GM23338 (cell line): ENCODE results near the gene OR1M1. TPM values are rescaled to one million over a fixed set of nuclear protein-coding genes. Genes with fewer than 3 reads are reported as not detected.

Source experiments
- ATAC-seq: fragments of 200-7000 bp; cut with Tn5 transposase; 3 replicates; pipeline ENCODE4 v1.9.1; 2020
- DNase-seq: peaks from one replicate; pipeline ENCODE4 v3.0.0-alpha.2; 2015; ENCODE audit warnings: low spot score
- H2AFZ ChIP-seq: fragments of 200-600 bp; sonication (generic); 2 replicates; pipeline ENCODE4 v1.8.0; 2016; ENCODE audit warnings: antibody characterized with exemption, mild to moderate bottlenecking, moderate library complexity
- H3F3A ChIP-seq: fragments of 200-600 bp; sonication (generic); replicated peaks from 2 replicates; pipeline ENCODE4 v1.8.0; 2017; ENCODE audit warnings: antibody characterized with exemption, mixed run types, low read depth
- H3K27ac ChIP-seq: fragments of 200-600 bp; sonication (generic); 2 replicates; pipeline ENCODE4 v1.6.1; 2016; ENCODE audit warnings: low read depth
- H3K27me3 ChIP-seq: fragments of 200-600 bp; sonication (generic); 2 replicates; pipeline ENCODE4 v1.8.0; 2016; ENCODE audit warnings: mild to moderate bottlenecking, mixed run types, moderate library complexity; ENCODE audit not compliant: insufficient read depth
- H3K36me3 ChIP-seq: fragments of 200-600 bp; sonication (generic); 2 replicates; pipeline ENCODE4 v1.8.0; 2016; ENCODE audit warnings: mild to moderate bottlenecking; ENCODE audit not compliant: insufficient read depth
- H3K4me1 ChIP-seq: fragments of 200-600 bp; sonication (generic); 2 replicates; pipeline ENCODE4 v1.8.0; 2016; ENCODE audit warnings: mild to moderate bottlenecking, moderate library complexity; ENCODE audit not compliant: insufficient read depth
- H3K4me2 ChIP-seq: fragments of 200-600 bp; sonication (generic); 2 replicates; pipeline ENCODE4 v1.7.1; 2017; ENCODE audit warnings: mixed run types
- H3K4me3 ChIP-seq: fragments of 200-600 bp; sonication (generic); 2 replicates; pipeline ENCODE4 v1.6.1; 2016; ENCODE audit warnings: mixed run types
- H3K79me2 ChIP-seq: fragments of 200-600 bp; sonication (generic); replicated peaks from 2 replicates; pipeline ENCODE4 v1.8.0; 2017; ENCODE audit warnings: mild to moderate bottlenecking; ENCODE audit not compliant: insufficient read depth
- H3K9me2 ChIP-seq: fragments of 200-600 bp; sonication (generic); 2 replicates; pipeline ENCODE4 v1.8.0; 2017; ENCODE audit not compliant: insufficient read depth
- H4K20me1 ChIP-seq: fragments of 200-600 bp; sonication (generic); replicated peaks from 2 replicates; pipeline ENCODE4 v1.8.0; 2017; ENCODE audit warnings: mild to moderate bottlenecking; ENCODE audit not compliant: insufficient read depth
- H3K27ac Mint-ChIP-seq: 2 replicates; pipeline ENCODE4 v1.8.0; 2020; ENCODE audit warnings: inconsistent platforms, mild to moderate bottlenecking, moderate library complexity, mixed read lengths
- H3K27me3 Mint-ChIP-seq: 3 replicates; pipeline ENCODE4 v1.8.0; 2022; ENCODE audit warnings: low read depth, mild to moderate bottlenecking, moderate library complexity, mixed read lengths, inconsistent platforms; ENCODE audit not compliant: insufficient read depth, poor library complexity
- H3K36me3 Mint-ChIP-seq: 3 replicates; pipeline ENCODE4 v1.8.0; 2021; ENCODE audit warnings: low read depth, mild to moderate bottlenecking, inconsistent platforms, moderate library complexity, mixed read lengths
- H3K4me1 Mint-ChIP-seq: 3 replicates; pipeline ENCODE4 v1.8.0; 2020; ENCODE audit warnings: mild to moderate bottlenecking, inconsistent platforms, mixed read lengths
- H3K4me3 Mint-ChIP-seq: 3 replicates; pipeline ENCODE4 v1.8.0; 2021; ENCODE audit warnings: moderate library complexity, mild to moderate bottlenecking, inconsistent platforms, mixed read lengths
- H3K9me3 Mint-ChIP-seq: 3 replicates; pipeline ENCODE4 v1.8.0; 2020; ENCODE audit warnings: moderate library complexity, mild to moderate bottlenecking, inconsistent platforms, mixed read lengths
- JUNB ChIP-seq: IDR thresholded peaks from one replicate; pipeline ENCODE4 v1.6.1; 2016; ENCODE audit warnings: antibody characterized with exemption; ENCODE audit not compliant: unreplicated experiment
- NANOG ChIP-seq: IDR thresholded peaks from 2 replicates; pipeline ENCODE4 v1.6.1; 2016; ENCODE audit warnings: antibody characterized with exemption, borderline replicate concordance
- POLR2AphosphoS5 ChIP-seq: IDR thresholded peaks from 2 replicates; pipeline ENCODE4 v1.6.1; 2016; ENCODE audit warnings: antibody characterized with exemption, low read depth
- polyA plus RNA-seq: library from polyadenylated mRNA; unstranded; fragments of >200 nt; fragmentation: Nextera tagmentation; extraction: Ambion mirVana; gene quantifications from 2 replicates; pipeline ENCODE4 v1.2.1, GENCODE V29; 2016
- total RNA-seq: library from RNA; depleted of rRNA; stranded (reverse); fragments of >200 nt; shearing (Covaris generic); gene quantifications from 2 replicates; pipeline ENCODE4 v1.2.3, GENCODE V29; 2014
- TF ChIP-seq, protein P1 (sequence below): IDR thresholded peaks from 2 replicates; pipeline ENCODE4 v1.6.1; 2016; ENCODE audit warnings: antibody characterized with exemption
- TF ChIP-seq, protein P2 (sequence below): fragments of 250-450 bp; sonication (Bioruptor Pico); IDR thresholded peaks from 2 replicates; pipeline ENCODE4 v1.5.0; 2020; ENCODE audit warnings: mild to moderate bottlenecking, moderate library complexity

Gene OR1M1
- total and polyA plus RNA-seq, 2 experiments from 2014 or later: not detected

DNA sequence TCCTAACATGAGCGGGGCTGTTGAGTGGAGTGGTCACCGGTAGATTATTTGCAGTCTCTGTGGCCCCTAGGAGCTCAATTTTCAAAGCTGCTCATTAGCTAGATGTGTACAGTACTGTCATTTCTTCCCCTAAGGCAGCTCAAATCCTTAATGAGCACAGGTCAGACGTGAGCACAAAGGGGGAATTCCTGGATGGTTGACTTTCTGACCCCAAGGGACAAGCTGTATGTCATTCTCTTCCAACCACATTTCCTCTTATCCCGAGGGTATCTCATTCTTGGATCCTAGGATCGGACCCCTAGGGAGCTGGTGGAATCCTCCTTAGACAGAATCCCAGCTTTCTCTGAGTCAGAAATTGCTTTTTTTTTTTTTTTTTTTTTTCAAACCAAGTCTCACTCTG lies 45.6 kb downstream of the OR1M1 start:
- Histone ChIP-seq H3K4me2 (no peak overlapping the region), H2AFZ (no peak overlapping the region), H4K20me1 (no peaks in the 10 kb centered on the region), H3K9me2 (no peaks in the 10 kb centered on the region), H3K27me3 (no peaks in the 10 kb centered on the region), H3K79me2 (no peaks in the 10 kb centered on the region), H3K4me1 (no peaks in the 10 kb centered on the region), H3K27ac (no peak overlapping the region), H3F3A (no peaks in the 10 kb centered on the region), H3K4me3 (no peak overlapping the region), H3K36me3 (no peaks in the 10 kb centered on the region)
- TF ChIP-seq, protein P1, sequence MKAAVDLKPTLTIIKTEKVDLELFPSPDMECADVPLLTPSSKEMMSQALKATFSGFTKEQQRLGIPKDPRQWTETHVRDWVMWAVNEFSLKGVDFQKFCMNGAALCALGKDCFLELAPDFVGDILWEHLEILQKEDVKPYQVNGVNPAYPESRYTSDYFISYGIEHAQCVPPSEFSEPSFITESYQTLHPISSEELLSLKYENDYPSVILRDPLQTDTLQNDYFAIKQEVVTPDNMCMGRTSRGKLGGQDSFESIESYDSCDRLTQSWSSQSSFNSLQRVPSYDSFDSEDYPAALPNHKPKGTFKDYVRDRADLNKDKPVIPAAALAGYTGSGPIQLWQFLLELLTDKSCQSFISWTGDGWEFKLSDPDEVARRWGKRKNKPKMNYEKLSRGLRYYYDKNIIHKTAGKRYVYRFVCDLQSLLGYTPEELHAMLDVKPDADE: no peak
- TF ChIP-seq, protein P2, sequence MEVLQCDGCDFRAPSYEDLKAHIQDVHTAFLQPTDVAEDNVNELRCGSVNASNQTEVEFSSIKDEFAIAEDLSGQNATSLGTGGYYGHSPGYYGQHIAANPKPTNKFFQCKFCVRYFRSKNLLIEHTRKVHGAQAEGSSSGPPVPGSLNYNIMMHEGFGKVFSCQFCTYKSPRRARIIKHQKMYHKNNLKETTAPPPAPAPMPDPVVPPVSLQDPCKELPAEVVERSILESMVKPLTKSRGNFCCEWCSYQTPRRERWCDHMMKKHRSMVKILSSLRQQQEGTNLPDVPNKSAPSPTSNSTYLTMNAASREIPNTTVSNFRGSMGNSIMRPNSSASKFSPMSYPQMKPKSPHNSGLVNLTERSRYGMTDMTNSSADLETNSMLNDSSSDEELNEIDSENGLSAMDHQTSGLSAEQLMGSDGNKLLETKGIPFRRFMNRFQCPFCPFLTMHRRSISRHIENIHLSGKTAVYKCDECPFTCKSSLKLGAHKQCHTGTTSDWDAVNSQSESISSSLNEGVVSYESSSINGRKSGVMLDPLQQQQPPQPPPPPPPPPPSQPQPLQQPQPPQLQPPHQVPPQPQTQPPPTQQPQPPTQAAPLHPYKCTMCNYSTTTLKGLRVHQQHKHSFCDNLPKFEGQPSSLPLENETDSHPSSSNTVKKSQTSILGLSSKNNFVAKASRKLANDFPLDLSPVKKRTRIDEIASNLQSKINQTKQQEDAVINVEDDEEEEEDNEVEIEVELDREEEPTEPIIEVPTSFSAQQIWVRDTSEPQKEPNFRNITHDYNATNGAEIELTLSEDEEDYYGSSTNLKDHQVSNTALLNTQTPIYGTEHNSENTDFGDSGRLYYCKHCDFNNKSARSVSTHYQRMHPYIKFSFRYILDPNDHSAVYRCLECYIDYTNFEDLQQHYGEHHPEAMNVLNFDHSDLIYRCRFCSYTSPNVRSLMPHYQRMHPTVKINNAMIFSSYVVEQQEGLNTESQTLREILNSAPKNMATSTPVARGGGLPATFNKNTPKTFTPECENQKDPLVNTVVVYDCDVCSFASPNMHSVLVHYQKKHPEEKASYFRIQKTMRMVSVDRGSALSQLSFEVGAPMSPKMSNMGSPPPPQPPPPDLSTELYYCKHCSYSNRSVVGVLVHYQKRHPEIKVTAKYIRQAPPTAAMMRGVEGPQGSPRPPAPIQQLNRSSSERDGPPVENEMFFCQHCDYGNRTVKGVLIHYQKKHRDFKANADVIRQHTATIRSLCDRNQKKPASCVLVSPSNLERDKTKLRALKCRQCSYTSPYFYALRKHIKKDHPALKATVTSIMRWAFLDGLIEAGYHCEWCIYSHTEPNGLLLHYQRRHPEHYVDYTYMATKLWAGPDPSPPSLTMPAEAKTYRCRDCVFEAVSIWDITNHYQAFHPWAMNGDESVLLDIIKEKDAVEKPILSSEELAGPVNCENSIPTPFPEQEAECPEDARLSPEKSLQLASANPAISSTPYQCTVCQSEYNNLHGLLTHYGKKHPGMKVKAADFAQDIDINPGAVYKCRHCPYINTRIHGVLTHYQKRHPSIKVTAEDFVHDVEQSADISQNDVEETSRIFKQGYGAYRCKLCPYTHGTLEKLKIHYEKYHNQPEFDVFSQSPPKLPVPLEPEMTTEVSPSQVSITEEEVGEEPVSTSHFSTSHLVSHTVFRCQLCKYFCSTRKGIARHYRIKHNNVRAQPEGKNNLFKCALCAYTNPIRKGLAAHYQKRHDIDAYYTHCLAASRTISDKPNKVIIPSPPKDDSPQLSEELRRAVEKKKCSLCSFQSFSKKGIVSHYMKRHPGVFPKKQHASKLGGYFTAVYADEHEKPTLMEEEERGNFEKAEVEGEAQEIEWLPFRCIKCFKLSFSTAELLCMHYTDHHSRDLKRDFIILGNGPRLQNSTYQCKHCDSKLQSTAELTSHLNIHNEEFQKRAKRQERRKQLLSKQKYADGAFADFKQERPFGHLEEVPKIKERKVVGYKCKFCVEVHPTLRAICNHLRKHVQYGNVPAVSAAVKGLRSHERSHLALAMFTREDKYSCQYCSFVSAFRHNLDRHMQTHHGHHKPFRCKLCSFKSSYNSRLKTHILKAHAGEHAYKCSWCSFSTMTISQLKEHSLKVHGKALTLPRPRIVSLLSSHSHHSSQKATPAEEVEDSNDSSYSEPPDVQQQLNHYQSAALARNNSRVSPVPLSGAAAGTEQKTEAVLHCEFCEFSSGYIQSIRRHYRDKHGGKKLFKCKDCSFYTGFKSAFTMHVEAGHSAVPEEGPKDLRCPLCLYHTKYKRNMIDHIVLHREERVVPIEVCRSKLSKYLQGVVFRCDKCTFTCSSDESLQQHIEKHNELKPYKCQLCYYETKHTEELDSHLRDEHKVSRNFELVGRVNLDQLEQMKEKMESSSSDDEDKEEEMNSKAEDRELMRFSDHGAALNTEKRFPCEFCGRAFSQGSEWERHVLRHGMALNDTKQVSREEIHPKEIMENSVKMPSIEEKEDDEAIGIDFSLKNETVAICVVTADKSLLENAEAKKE (CRISPR knock-in tag): no peak
- TF ChIP-seq NANOG (no peak), POLR2AphosphoS5 (no peak), JUNB (no peak)
- H3K4me1 Mint-ChIP-seq: no peaks in the 10 kb centered on the region
- DNase-seq (no peak), ATAC-seq (no peak)
- no peak overlapping the region for H3K27ac Mint-ChIP-seq
- peaks cover 23% of the 10 kb centered on the region for H3K36me3 Mint-ChIP-seq
- no peak overlapping the region for H3K4me3 Mint-ChIP-seq
- peaks cover 77% of the 10 kb centered on the region for H3K9me3 Mint-ChIP-seq
- H3K27me3 Mint-ChIP-seq: peaks cover 2% of the 10 kb centered on the region
